AG08395 (cell line): ENCODE results near the gene RAD51B.

ENCODE experiments used
- DNase-seq: peaks from one replicate; pipeline ENCODE4 v3.0.0; 2012; ENCODE audit warnings: mixed read lengths, low spot score

The RAD51B gene

DNA sequence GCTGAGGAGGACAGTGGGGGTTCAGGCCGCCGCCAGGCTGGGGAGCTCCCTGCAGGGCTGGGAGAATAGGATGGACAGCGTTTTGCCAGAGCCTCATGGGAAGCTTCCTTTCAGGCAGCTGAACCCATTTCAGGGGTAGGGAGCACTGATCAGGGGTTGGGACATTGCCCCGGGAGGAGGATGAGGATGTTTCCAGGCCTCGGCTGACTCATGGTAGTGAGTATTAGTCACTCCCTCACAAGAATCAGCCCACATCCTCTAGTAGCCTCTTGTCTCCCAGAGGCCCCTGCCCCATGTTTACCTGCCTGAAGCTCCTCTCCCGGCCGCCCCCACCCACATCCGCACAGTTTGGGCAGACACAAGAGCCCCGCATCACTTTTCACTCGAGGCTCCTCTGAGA lies 883.5 kb downstream of the RAD51B start:
- peak; percentile 78 for DNase-seq

DNA sequence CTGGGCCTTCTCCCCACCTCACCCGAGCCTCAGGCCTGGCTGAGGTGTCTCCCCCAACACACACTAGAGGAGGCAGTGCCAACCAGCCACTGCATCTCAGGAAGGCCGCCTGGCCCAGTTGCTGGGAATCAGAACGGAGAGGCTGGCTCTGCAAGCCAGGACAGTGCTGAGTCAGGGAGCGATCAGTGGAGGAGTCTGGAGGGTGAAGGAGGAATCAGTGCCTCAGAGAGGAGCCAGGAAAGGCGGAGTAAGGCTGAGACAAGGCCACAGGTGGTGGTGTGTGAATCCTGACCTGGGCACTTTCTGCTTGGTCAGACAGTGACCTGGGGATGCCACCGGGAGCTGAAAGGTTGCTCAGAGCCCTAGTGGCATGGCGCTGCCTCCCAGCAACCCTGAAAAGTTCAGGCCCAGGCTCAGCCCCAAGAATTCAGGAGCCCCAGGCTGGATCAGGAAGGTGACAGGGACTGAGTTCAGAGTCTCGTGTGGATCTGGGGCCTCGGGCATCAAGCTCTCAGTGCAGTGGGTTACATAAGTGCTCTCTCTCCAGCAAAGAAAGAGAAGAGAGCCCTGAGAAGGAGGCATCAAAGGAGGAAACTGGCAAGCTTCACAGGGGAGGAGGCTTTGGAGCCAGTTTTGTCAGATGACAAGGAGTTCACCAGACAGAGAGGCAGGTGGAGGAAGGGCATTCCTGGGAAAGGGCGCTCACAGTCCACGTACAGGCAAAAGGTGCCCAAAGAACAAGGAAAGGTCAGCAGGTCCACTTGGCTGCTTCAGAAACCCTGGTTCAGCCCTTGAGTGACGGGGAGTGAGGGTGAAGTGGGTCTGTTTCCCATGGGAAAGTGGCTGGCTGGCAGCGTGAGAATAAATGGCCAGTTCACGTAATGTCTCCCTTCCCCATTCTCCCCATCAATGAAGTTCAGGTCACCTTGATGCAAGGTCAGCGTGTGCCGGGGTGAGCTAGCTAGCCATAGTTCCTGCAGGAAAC lies 885.4 kb downstream of the RAD51B start:
- DNase-seq, result peak; percentile 72

DNA sequence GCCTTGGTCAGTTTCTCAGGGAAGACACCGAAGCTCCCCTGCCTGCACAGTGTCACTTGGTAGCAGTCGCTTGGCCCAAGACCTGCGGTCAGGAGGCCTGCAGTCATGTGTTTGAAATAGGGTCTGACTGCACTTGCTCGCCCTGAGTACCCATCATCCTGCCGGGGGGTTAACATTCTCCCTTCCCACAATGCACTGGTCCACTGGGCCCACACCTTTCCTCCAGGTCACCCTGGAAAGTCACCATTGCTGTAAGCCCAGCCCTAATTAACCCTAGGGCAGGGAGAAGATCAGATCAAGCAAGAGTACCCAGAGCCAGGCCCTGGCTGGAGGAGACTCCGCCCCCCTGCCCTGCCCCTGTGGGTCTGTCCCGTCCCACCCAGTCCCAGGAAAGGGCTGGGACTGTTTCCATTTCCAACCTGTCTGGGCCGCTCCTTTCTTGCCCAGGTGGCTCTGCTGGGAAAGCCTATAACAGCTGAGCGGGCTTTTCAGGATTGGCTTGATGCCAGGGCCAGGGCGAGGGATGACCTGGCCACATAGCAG lies 886.2 kb downstream of the RAD51B start:
- DNase-seq, result no peak

DNA sequence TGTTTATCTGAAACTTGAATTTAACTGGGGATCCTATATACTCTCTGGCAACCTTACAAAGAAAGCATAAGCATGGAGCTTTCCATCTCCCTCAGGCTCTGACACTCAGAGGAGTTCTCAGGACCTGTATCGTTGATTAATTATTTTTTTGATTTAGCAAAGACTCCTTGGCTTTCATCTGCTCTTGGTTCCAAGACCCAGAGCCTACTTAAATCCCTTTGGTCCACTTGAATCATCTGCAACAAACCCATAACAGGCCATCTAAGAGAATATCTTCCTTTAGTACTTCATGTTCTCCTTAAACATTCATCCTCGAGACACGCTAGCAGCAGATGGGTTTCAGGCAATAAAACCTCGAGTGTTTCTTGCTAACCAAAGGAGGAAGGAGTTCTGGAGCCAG lies 887.9 kb downstream of the RAD51B start:
- DNase-seq, result no peak

DNA sequence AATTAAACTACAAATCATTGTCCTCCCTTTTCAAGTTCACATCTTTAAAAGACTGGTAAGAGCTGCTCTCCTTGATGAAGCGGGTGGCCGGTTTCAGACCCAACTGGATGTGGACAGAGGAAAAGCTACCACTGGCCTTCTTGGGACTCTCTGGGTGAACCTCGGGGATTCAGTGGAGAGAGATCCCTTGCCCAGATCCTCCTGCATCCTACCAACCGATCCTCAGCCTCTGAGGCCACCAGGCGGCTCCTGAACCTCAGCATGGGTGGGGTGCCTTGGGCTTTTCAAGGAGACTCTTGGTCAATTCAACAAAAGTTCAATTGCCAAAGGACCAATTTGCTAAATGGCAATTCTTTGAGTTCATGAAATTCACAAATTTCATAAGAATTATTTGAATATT lies 888.8 kb downstream of the RAD51B start:
- no peak for DNase-seq

DNA sequence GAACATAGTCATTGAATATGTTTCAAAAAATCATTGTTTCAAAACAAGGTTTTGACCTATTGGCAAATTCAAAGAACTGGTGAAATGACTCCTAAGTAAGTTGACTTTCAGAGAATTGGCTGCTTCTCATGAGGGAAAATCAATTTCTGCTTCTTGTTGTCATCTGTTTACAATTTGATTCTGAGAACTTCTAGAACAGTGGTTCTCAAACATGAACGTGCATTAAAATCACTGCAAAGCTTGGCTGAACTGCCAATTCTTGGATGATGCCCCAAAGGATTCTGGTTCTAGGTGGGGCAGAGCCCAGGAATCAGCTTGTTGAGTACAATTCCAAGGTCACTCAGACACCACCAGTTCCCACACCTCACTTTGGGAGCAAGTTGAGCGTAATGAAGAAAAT lies 889.4 kb downstream of the RAD51B start:
- no peak for DNase-seq

DNA sequence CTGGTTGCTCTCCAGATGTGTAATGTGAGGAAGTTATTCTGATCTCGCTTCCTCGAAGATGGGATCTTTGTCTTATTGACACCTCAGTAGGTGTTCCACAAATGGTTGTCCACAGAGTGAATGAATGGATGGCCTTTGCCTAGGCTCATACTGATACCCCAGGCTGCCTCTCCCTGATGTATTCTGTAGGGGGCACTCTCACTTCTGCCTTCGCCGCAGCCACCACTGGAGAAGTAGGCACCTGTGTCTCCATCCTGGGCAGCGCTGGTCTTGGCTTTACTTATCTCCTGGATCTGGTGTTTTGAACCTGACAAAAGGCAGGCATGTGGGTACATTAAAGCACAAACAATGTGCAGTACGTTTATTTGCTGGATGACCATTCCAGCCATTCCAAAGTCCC lies 891.2 kb downstream of the RAD51B start:
- no peak for DNase-seq

DNA sequence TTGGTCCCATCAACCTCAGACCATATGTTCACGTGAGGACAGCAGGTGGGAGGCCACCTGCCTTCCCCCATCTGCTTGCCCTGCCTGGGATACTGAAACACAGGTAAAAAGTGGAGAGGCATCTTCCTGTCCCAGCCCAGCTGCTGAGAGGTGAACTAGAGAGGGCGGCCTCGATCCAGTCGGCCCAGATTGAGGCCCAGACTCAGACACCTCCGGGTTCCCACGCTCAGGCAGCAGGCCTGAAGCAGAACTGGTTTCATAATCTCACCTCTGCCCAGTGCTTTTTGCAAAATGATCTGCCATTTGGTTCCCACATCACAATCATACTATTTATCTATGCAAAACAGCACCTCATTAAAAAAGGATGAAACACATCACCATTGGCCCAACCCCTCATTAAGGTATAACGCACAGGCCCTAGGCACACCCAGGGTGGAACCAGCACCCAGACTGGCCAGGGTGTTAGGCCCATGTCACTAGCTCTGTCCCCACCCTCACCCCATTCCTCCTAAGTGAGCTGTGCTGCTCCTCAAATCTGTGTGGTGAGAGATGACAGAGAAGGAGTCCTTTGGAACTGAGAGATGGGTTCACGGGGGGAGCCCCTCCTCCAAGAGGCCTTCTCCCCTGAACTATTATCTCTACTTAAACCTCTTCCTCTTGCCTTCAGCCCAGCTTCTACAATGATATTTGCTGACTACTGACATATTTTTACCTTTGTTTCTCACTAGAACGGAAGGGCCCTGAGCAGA lies 892.2 kb downstream of the RAD51B start:
- DNase-seq, result no peak

DNA sequence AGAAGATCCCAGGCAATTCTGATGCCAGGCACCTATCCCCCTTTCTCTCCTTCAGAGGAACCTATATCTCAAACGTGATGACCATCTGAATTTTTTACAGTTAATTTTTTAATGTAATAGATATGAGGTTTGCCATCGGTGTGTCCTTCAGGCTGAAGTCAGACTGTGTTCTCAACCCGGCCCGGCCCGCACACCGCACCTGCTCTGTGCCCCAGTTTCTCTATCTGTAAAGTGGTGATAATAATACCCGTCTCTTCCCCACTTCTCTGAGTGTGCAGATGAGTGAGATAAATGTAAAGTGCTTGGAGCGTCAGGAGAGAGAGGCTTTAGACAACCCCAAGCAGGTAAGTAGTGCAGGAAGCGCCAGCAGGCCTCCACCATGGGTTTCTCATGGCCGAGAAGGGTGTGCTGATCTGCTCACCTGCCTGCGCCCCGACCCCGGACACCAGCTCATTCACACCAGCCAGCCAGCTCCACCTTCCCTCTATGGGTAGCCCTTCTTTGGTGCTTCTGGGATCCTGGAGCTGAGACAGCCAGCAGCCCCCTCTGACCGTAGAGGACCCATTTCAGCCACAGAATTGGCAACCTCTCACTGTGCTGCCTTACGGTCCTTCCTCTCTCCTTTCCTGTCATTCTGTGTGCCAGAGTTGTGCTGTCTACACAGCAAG lies 893.3 kb downstream of the RAD51B start:
- no peak for DNase-seq

DNA sequence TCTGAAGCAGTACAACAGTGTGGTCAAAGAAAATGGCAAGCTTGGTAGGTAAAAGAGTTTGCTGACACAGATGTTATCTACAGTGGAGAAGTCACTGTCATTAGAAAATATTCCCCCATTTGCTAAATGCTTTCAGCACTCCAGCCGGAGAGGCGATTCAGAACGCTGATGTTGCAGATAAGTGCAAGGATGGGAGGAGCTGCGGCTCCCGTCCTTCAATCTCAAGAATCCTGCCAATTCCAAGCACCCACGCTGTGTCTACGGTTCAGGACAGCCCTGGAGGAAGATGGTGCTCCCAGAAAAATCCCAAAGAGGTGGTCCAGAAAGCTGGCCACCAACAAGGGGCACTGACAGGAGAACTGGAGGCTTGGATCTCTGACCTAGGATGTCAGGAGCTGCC lies 894.2 kb downstream of the RAD51B start:
- DNase-seq, result no peak

DNA sequence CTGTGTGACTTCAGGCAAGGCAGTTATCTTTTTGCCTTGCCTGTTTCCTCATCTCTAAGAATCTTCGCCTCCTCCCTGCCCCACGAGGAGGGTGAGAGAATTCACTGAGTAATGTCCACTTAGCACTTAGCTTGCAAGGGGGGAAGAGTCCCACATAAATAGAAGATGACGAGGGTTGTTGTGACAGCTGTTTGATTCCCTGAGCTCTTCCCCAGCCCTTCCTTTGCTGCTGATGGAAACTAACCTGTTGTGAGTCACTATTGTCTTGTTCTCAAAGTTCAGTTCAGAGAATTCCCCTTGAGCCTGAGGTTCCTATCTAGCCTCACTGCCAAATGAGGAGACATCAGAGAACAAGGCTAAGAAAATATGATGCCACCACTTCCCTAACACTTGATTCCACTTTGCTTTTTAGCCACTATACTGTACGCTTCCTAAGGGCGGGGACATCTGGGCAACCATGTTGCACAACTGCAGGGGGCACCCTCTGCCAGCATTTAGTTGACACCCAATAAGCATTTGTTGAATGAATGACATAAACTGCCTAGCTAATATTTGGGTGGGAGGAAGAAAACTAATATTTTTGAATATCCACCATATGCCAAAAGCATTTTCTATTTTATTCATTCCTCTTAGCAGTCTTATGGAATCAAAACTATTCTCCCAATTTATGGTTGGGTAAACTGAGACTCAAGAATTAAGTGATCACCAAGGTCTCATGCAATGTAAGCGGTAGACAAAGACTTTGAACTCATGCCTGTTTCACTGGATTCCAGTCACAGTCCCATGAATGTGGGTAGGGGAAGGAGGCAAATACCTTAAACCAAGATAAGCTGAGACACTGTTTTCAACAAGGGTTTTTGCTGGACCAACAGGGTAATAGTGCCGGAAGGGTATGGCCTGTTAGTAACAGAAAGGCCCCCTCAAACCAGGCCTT lies 895.7 kb downstream of the RAD51B start:
- no peak for DNase-seq

DNA sequence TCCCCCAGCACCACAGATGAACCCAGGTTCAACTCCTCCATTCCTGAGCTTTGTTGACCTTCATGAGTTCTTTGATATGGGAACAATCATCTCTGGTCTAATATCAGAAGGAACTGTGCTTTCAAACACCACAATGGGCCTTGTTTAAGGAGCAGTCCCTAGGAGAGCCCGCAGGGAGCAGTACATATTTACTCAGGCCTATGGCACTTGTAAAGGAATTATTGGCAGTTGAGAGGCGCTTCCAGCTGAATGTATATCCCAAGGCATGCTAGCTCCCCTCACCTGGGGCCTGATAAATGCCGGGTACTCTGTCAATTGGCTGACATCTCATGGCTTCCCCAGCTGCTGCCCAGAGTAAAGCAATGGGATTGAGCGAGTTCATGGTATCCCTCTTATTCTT lies 897.1 kb downstream of the RAD51B start:
- DNase-seq, result no peak

DNA sequence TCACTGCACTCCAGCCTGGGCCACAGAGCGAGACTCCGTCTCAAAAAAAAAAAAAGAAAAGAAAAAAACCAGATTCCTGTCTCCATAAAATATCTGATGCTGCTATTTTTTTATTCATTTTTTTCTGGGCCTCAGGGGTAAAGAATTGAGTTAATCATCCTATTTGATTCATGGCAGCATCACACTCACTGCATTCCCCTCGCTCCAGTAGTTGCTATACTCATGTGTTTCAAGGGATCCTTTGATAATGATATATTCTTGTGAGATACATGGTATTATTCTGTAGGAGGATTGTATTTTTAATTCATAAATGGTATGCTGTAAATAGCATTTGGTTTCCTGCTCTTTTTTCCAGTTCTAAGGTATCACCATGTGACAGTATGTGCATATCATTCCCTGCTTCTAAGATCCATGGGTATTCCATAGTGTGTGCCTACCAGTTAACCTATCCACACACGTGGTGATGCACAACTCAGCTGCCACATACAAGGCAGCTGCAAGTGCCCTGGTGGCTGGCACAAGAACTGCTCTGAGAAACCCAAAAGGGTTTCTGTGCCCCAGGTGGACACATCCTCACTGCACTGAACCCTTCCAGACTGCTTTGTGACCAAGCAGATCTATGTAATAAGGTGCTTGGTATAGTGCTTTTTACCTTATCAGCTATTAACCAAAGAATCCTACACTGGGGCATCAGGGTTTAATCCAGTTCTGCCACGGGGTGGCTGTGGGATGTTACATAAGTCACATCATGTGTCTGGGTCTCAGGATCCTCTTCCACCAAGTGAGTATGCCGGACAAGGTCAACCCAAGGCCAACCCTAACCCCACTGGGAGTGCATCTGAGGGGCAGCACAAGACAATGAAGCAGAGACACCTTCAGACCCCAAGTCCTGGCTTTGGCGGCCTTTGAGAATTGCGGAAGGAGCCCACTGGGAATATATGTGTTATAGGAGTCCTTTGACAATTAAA lies 898.7 kb downstream of the RAD51B start:
- no peak for DNase-seq

DNA sequence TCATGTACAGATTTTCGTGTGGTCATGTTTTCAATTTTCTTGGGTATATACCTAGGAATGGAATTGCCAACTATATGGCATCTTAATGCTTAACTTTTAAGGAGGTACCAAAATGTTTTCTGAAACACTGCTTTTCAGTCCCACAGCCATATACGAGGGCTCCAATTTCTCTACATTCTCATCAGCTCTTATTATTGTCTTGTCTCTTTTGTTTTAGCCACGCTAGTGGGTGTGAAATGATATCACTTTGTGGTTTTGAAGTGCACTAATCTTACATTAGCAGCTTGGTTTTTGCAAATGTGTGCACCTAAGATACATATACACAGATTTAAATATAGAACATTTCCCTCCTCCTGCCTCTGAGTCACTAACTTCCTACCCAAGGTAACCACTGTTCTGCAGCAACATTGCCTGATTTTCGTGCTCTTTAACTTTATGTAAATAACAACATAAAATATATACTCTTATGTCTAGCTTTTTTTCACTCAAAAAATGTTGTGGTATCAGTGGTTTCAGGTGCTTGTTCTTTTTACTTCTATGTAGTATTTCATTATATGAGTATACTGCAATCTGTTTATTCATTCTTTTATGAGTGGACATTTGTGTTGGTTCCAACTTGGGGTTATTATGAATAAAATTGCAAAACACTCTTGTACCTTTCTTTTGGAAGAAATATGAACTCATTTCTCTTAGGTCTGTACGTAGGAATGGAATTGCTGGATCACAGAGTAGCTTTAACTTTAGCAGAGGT lies 900.2 kb downstream of the RAD51B start:
- no peak for DNase-seq

DNA sequence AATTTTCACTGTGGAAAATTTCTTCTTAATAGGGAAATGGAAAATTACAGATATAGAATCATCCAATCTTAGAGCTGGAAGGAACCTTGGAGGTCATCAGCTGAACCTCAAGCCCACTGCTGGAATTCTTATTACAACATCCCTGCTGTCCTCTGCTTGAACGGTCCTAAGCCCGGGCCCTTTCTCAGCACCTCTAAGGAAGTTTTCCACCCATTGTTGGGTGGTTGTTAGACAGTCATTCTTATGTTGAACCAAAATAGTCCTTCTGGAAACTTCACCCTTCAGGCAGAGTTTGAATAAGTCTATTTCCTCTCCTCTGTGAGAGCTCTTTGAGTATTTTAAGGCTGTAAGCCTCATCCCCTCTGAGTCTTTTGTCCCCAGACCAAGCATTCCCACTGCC lies 902.6 kb downstream of the RAD51B start:
- DNase-seq, result no peak

DNA sequence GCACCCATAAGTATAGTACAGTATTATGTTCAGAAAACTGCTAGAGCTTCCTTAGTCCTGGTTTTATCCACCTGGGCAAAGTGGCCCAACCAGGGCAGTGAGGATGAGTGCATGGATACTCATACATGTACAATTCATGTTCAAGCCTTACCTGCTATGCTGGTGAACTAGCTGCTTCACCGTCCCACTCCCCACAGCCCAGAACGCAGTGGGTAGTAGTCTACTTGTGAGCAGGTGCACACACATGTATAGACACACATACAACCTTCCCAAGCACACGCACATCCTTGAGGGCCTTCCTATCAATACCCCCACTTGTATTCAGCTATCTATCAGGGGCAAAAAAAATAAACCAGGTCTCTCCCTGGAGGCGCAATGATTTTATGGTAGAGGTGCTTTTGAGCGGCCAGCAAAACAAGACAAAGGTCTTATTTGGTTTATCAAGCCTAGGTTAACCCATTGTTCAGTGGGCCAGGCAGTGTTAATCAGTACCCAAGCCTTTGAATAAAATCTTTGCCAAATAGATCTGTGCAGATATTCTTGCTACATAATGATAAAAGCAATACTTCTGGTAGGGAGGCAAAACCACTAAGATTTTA lies 903.5 kb downstream of the RAD51B start:
- DNase-seq, result no peak

DNA sequence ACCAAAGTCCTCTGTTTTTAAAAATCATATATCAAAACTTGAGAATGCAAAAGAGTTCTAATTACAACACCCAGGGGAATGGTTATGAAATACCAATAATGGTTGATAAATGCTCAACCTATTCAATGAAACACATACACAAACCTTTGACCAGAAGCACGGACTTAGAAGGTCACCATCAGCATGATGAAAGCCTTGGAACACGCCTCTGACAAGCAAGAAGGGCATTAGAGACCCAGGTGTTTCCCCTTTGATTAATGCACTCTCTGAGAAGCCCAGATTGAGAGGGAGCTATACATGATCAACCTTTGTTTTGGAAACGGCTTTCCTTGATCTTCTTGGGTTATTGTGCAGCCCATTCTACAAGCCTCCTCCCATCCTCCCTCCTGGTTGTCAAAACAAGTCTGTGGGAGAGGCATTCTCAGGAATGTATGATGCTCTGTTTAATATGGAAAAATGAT lies 904.3 kb downstream of the RAD51B start:
- no peak for DNase-seq

DNA sequence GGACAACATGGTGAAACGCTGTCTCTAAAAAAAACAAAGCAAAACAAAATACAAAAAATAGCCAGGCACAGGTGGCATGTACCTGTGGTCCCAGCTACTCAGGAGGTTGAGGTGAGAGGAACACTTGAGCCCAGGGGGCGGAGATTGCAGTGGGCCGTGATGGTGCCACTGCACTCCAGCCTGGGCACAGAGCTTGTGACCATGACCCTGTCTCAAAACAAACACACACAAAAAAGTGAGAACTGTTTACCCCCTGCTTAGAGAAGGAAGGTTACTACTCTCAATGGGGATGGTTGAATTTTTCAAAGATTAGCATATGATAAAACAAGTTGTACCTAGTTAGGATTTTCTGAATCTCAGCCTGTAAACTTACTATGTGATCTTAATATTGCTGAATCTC lies 905.3 kb downstream of the RAD51B start:
- DNase-seq, result no peak
